HG03469 (cell line): ENCODE results near the gene NADSYN1.

Experiments used
- ATAC-seq: cut with Tn5 transposase; IDR thresholded peaks from one replicate; pipeline ENCODE4 v1.9.1; 2021; ENCODE audit warnings: mild to moderate bottlenecking, moderate library complexity, moderate number of reproducible peaks; ENCODE audit not compliant: unreplicated experiment

Gene NADSYN1

DNA sequence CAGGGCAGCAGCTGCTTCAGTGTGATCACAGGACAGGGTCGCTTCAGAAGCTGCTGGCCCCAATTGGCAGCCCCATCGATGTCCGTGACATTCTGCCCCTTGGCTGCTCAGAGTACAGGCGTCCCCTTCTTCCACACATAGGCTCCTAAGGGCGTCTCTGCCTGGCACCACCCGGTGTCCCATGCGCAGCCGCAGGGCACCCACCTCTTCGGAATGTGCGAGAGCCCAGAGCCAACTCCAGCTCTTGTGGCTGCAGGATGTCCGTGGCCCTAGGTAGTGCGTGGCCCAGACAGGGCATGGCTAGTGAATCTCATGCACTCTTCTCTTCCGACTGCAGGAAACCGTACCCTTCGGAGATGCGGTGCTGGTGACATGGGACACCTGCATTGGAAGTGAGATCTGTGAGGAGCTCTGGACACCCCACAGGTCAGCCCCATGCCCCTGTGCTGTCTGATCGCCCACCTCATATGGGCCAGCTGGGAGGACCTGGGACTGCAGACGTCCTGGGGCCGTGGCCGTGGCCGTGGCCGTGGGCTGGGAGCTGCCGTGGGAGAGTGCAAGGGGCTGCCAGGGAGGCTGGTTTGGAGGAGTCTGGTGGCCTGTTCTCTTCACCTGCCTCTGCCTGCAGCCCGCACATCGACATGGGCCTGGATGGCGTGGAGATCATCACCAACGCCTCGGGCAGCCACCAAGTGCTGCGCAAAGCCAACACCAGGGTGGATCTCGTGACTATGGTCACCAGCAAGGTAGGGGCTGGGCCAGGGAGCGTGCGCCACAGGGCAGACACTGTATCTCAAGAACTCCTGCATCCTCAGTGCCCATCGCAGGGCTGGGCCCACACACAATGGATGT lies 20.2 kb downstream of the NADSYN1 start:
- no peak for ATAC-seq

GRCh38 chr11:71473793-71474080 lies 20.7 kb downstream of the NADSYN1 start:
- ATAC-seq = no peak

- ATAC-seq = no peak
These were observed 21.3 kb downstream of the NADSYN1 start for GRCh38 chr11:71474141-71474770.

GRCh38 chr11:71474771-71475483 lies 21.9 kb downstream of the NADSYN1 start:
- no peak for ATAC-seq

- no peak for ATAC-seq
These were observed 23.0 kb downstream of the NADSYN1 start for GRCh38 chr11:71476031-71476430.

DNA sequence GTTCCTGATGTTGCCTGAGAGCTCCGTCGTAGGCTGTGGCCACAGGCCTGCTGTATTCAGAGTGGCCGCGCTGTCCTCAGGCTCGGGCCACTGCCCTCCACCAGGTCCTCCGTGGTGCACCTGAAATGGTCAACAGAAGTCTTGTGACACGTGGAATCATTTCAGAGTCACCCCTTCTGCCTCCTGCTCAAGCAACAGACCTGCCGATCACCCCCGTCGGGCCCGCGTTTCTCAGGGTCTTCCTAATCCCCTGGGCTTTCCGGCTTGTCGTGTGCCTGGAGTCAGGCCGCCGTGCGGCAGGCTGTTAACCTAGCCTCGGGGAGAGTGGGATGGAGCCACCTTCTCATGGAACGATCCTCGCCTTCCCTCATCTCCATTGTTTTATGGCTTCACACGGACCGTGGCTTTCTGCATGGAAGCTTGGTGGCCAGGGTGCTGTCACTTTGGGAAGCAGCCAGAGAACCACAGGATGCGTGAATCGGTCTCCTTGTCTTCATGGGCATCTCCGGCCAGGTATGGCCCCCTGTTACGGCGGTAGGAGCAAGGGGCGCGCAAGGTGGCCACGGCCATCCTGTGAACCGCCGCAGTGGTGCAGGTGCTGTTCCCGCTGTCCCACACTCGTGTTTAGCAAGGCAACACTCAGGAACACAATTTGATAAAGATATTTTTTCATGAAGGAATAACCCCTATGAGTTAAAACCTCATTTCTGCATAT lies 24.1 kb downstream of the NADSYN1 start:
- no peak for ATAC-seq

- no peak for ATAC-seq
These were observed 24.9 kb downstream of the NADSYN1 start for GRCh38 chr11:71477641-71478527.

DNA sequence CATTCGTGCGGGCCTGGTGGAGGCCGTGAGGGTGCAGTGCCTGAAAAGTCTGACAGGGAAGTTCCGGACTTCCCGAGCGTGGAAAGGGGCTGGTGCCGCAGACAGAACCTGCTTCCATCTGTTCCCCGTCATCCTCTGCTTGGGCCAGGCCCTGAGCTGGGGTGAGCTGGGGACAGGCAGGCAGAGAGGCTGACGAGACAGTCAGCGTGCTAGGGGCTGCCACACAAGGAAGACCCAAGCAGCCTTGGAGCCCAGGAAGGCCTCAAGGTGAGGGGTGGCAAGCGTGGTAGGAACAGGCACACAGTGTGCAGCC lies 25.5 kb downstream of the NADSYN1 start:
- no peak for ATAC-seq

DNA sequence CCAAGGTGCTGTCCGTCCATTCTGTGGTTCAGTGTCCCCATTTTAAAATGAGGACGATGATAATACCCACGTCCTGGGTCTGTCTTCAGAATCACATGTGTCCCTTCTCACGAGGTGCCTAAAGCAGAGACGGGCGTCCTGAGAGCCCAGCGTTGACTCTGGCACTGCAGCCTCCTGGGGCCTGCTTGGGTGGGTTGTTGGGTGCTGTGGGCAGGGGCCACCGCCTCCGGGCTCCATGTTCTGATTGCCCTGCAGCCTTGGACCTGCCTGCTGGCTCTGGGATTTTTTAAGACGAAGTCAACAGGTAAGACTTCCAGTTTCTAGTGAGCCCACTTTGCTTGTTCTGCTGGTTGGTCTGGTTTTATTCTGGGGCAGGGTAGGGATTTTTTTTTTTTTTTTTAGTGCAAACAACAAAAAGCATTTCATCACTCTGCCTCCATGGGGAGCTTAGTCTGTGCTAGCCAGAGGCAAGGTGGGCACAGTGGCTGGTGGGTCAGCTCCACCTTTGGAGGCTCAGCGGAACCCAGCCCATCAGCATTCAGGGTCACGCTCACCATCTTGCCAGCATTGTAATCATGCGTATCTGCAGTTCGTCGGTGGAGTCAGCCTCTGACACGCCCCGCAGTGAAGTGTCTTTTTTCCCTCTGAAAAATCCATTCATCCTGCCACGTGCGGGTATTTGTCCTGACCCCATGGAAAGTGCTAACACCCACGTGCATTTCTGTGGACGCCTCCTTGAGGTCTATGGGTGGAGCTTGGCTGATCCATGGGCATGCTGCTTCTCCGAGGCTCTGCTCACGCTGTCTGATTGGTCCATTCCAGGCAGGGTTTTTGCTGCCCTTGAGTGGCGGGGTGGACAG lies 28.3 kb downstream of the NADSYN1 start:
- no peak for ATAC-seq

DNA sequence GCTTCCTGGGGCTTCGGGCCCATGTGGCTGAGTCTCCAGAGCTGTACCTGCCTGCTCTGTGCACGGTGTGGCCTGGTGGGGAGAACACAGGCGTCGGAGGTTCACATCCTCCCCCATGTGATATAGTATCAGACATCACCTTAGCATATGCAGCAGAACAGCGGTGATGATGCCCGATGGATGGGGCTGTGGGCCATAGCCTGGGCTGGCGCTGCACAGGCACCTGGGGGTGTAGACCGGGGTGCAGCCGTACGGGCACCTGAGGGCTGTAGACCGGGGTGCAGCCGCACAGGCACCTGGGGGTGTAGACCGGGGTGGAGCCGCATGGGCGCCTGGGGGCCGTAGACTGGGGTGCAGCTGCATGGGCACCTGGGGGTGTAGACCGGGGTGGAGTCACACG lies 29.2 kb downstream of the NADSYN1 start:
- ATAC-seq = no peak

- no peak for ATAC-seq
These were observed 29.9 kb downstream of the NADSYN1 start for GRCh38 chr11:71482746-71483364.

DNA sequence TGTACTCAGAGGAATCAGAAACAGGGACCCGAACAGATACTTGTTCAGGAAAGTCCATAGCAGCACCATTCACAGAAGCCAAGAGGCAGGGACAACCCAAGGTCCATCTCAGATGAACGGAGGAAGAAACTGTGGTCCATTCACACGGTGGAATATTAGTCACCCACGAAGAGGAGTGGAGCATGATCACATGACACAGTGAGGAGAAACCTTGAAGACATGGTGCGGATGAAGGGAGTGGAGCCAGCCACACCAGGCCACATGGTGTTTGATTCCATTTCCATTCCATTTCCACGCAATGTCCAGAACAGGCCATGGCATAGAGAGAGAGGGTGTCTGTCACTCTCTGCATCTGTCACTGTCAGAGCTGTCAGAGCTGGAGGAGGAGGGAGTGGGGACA lies 30.7 kb downstream of the NADSYN1 start:
- ATAC-seq = no peak

- no peak for ATAC-seq
These were observed 31.5 kb downstream of the NADSYN1 start for GRCh38 chr11:71484248-71485062.

DNA sequence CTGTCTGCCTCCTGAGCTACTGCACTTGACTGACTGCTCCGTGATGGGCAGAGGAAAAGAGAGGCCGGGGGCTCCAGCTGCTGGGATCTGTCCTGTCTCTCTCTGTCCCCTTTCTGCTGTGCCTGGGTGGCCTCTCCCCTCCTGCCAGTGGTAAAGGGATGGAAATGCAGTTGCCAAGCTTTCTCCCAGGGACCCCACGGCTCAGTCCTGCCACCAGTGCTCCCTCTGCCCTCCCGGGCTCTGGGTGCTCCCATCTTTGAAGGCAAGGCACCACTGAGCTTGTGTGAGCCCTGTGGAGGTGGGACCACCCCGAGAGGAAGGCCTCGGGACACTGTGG lies 32.0 kb downstream of the NADSYN1 start:
- ATAC-seq = no peak

DNA sequence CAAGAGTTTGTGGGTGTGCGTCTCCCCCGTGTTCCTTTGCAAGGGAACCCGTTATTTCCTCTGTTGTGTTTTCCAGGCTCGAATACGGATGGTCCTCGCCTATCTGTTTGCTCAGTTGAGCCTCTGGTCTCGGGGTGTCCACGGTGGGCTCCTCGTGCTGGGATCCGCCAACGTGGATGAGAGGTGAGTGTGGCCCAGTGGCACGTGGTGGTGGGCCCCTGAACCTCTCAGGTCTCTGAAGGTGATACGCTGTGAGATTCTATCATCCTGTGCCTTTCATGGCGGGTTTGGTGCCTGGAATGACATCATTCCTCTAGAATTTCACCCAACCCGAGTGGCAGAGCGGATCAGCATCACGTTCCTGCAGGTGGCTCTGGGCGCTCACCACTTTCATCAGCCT lies 32.5 kb downstream of the NADSYN1 start:
- ATAC-seq = no peak

DNA sequence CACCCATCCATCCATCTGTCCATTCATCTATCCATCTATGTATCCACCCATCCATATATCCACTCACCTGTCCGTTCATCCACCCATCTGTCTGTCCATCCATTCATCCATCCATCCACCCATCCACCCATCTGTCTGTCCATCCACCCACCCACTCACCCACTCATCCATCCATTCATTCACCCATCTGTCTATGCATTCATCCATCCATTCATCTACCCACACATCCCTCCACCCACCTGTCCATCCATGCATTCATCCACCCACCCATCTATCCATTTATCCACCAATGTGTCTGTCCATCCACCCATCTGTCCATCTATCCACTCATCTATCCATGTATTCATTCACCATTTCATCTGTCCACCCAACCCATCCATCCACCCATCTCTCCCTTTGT lies 33.3 kb downstream of the NADSYN1 start:
- ATAC-seq = no peak

- ATAC-seq = no peak
These were observed 35.8 kb downstream of the NADSYN1 start for GRCh38 chr11:71488681-71489270.
